WTC11 (cell line): Measurements from ENCODE around the gene LGALS9B.
"Not testable (repeated sequence)": the region's sequence is repeated elsewhere in the genome, so short reads cannot be mapped to it uniquely, and the experiment has no call there.

ENCODE experiments used
- CREB1 ChIP-seq: sonication (generic); formaldehyde crosslinking; IDR thresholded peaks from 2 replicates; pipeline ENCODE4 v1.8.0; 2023; ENCODE audit warnings: mild to moderate bottlenecking, missing genetic modification reagents
- ELF4 ChIP-seq: sonication (generic); formaldehyde crosslinking; IDR thresholded peaks from 2 replicates; pipeline ENCODE4 v1.8.1; 2022; ENCODE audit warnings: low read depth, mild to moderate bottlenecking, moderate library complexity, missing genetic modification reagents
- TP53 ChIP-seq: sonication (generic); formaldehyde crosslinking; IDR thresholded peaks from 2 replicates; pipeline ENCODE4 v1.8.1; 2023; ENCODE audit warnings: mild to moderate bottlenecking, missing genetic modification reagents
- TF ChIP-seq, protein P1 (sequence below): sonication (generic); formaldehyde crosslinking; IDR thresholded peaks from 2 replicates; pipeline ENCODE4 v1.8.0; 2022; ENCODE audit warnings: mild to moderate bottlenecking, missing genetic modification reagents
- TF ChIP-seq, protein P2 (sequence below): sonication (generic); formaldehyde crosslinking; IDR thresholded peaks from 2 replicates; pipeline ENCODE4 v1.8.1; 2022; ENCODE audit warnings: low read depth, missing genetic modification reagents, borderline replicate concordance
- TF ChIP-seq, protein P3 (sequence below): fragments of 200-600 bp; IDR thresholded peaks from 2 replicates; pipeline ENCODE4 v1.8.0; 2022; ENCODE audit warnings: antibody characterized with exemption
- TF ChIP-seq, protein P4 (sequence below): sonication (generic); formaldehyde crosslinking; IDR thresholded peaks from 2 replicates; pipeline ENCODE4 v1.8.1; 2022; ENCODE audit warnings: low read depth, mild to moderate bottlenecking, moderate library complexity, missing genetic modification reagents, borderline replicate concordance

DNA sequence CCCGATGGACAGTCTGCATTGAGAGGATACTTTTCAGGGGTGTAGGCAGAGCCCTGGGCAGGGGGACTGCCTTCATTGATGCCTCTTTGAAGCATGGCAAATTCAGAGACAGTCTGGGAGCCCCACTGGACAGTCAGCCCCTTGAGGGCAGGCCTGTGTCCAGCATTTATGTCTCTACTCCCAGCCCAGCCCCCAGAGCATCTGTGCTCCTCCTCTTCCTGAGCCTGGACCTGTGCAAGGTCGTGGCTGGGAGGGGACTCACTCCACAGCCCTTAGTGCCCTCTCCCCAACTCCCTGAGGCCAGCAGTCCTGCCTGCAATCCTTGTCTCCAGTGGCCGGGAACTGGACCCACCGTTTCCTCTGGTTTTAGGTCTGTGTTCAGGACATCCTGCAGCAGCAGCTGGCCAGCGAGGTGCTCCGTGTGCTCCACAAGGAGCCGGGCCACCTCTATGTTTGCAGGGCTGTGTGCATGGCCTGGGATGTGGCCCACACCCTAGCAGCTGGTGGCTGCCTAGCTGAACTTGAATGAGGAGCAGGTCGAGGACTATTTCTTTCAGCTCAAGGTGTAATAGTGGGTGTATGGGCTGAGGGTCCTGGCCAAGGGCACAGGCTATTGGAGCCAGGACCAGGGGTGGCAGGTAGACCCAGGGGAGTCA, 22.6 kb downstream of the LGALS9B start:
- not testable (repeated sequence) for TF ChIP-seq ELF4; CREB1 (CRISPR knock-in tag); TP53 (CRISPR knock-in tag)
- TF ChIP-seq, protein P1, sequence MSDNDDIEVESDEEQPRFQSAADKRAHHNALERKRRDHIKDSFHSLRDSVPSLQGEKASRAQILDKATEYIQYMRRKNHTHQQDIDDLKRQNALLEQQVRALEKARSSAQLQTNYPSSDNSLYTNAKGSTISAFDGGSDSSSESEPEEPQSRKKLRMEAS (CRISPR knock-in tag) = not testable (repeated sequence)
- TF ChIP-seq, protein P2, sequence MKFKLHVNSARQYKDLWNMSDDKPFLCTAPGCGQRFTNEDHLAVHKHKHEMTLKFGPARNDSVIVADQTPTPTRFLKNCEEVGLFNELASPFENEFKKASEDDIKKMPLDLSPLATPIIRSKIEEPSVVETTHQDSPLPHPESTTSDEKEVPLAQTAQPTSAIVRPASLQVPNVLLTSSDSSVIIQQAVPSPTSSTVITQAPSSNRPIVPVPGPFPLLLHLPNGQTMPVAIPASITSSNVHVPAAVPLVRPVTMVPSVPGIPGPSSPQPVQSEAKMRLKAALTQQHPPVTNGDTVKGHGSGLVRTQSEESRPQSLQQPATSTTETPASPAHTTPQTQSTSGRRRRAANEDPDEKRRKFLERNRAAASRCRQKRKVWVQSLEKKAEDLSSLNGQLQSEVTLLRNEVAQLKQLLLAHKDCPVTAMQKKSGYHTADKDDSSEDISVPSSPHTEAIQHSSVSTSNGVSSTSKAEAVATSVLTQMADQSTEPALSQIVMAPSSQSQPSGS (CRISPR knock-in tag) = not testable (repeated sequence)
- TF ChIP-seq, protein P3, sequence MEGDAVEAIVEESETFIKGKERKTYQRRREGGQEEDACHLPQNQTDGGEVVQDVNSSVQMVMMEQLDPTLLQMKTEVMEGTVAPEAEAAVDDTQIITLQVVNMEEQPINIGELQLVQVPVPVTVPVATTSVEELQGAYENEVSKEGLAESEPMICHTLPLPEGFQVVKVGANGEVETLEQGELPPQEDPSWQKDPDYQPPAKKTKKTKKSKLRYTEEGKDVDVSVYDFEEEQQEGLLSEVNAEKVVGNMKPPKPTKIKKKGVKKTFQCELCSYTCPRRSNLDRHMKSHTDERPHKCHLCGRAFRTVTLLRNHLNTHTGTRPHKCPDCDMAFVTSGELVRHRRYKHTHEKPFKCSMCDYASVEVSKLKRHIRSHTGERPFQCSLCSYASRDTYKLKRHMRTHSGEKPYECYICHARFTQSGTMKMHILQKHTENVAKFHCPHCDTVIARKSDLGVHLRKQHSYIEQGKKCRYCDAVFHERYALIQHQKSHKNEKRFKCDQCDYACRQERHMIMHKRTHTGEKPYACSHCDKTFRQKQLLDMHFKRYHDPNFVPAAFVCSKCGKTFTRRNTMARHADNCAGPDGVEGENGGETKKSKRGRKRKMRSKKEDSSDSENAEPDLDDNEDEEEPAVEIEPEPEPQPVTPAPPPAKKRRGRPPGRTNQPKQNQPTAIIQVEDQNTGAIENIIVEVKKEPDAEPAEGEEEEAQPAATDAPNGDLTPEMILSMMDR = not testable (repeated sequence)
- TF ChIP-seq, protein P4, sequence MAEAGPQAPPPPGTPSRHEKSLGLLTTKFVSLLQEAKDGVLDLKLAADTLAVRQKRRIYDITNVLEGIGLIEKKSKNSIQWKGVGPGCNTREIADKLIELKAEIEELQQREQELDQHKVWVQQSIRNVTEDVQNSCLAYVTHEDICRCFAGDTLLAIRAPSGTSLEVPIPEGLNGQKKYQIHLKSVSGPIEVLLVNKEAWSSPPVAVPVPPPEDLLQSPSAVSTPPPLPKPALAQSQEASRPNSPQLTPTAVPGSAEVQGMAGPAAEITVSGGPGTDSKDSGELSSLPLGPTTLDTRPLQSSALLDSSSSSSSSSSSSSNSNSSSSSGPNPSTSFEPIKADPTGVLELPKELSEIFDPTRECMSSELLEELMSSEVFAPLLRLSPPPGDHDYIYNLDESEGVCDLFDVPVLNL (CRISPR knock-in tag) = not testable (repeated sequence)
